ENCODE measurements around the gene GCSAML.

Gene GCSAML

DNA sequence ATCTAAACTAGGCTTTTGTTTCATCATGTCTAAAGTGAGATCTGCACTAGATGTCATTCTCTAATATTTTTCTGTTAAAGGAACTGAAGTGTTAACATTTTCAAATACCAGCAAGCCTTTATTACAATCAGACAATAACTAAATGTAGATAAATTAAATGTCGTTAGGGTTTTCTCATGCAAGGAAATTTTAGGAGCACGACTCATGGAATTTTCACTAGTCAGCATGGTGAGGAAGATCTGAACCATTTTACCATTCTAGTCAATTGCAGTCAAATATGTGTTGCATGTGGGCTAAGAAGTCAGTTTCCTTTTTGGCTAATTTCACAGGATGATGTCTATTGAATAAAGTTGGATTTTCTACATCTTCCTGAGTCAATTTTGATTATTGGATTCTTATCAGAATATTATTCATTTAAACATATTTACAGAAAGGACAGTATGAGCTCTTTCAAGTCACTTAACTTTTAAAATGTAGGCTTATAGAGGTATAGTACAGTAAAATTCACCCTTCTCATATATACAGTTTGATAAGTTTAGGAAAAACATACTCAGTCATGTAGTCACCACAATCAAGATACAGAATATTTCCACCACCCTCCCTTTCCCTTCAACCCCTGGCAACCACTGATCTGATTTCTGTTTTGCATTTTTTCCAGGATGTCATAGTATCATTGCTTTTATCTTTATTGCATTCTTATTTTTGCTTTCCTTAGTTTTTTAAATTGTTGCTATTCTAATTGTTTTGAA is 9.2 kb downstream of the GCSAML start:
- H3K27ac ChIP-seq: no peak overlapping the region
- ChIA-PET CTCF (interaction anchor here (0.5 kb wide), 1 partner anchor 23 kb away, joined by 3 read pairs; no protein-coding TSS in a partner anchor), POLR2A (ENCODE audit: low non-redundant PET) (no interaction called here)
- TF ChIP-seq, protein P1, sequence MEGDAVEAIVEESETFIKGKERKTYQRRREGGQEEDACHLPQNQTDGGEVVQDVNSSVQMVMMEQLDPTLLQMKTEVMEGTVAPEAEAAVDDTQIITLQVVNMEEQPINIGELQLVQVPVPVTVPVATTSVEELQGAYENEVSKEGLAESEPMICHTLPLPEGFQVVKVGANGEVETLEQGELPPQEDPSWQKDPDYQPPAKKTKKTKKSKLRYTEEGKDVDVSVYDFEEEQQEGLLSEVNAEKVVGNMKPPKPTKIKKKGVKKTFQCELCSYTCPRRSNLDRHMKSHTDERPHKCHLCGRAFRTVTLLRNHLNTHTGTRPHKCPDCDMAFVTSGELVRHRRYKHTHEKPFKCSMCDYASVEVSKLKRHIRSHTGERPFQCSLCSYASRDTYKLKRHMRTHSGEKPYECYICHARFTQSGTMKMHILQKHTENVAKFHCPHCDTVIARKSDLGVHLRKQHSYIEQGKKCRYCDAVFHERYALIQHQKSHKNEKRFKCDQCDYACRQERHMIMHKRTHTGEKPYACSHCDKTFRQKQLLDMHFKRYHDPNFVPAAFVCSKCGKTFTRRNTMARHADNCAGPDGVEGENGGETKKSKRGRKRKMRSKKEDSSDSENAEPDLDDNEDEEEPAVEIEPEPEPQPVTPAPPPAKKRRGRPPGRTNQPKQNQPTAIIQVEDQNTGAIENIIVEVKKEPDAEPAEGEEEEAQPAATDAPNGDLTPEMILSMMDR (conservative IDR thresholded peaks at IDR 0.05; ENCODE audit: low read depth): no peak
- DNase-seq (ENCODE audit: low spot score): no peak

DNA sequence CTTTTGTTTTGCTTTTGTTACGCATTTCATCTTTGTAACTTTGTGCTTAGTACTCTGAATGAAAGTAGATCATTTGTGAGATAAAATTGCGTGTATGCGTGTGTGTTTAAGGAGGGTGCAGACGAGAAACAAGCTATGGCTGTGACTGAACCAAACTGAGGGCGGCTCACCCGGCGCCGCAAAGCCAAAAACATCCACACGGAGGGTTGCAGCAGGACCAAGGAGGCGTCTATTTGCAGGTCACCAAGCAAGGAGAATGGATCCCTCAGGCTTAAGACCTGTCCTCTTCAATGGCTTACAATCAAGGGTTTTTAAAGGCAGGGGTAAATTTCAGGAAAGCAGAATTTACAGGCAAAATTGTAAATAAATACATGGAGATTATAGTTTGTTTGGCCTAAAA is 12.8 kb downstream of the GCSAML start:
- CTCF ChIA-PET: no interaction called here
- TF ChIP-seq, protein P1 (conservative IDR thresholded peaks at IDR 0.05; ENCODE audit: low read depth): no peak
- POLR2A ChIA-PET (ENCODE audit: low non-redundant PET): no interaction called here
- no peak overlapping the region for H3K27ac ChIP-seq
- no peak for DNase-seq (ENCODE audit: low spot score)

DNA sequence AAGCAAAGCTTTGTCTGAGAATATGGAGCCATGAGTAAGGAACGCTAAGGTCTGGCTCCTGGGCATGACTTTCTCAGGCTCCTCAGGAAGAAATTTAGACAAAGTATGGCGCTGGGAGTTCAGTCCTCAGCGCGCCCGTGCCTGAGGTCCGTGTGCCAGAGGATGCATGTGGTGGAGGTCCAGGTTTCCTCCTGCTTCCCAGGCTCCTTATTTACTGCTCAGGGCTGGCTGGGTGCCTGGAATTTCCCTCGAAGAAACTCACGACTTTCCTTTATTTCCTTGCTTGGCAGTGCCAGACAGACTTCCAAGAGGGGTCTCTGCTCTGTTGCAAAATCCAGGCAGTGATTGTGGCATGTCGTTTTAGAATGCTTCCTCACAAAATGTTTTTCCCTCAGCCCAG is 13.3 kb downstream of the GCSAML start:
- no peak overlapping the region for H3K27ac ChIP-seq
- no peak for DNase-seq (ENCODE audit: low spot score)
- TF ChIP-seq, protein P1 (conservative IDR thresholded peaks at IDR 0.05; ENCODE audit: low read depth): no peak
- ChIA-PET CTCF (no interaction called here), POLR2A (ENCODE audit: low non-redundant PET) (no interaction called here)

DNA sequence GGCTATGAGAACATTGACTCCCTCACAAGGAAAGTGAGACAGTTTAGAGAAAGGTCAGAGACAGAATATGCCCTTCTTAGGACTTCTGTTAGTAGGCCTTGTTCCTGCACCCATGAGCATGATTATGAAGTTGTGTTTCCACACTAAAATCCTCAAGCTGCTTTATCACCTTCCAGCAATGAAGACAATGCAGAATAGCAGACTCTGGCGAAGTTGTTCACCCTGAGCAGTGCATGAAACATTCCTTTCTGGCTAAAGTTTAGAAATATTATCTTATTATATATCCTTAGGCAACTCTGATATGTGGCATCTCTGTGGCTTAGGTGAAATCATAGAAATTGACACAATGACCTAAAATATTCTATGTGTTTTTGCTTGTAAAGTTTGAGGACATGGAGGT is 25.3 kb downstream of the GCSAML start:
- no peak overlapping the region for H3K27ac ChIP-seq
- ChIA-PET CTCF (no interaction called here), POLR2A (ENCODE audit: low non-redundant PET) (no interaction called here)
- no peak for DNase-seq (ENCODE audit: low spot score)
- TF ChIP-seq, protein P1 (conservative IDR thresholded peaks at IDR 0.05; ENCODE audit: low read depth): no peak

DNA sequence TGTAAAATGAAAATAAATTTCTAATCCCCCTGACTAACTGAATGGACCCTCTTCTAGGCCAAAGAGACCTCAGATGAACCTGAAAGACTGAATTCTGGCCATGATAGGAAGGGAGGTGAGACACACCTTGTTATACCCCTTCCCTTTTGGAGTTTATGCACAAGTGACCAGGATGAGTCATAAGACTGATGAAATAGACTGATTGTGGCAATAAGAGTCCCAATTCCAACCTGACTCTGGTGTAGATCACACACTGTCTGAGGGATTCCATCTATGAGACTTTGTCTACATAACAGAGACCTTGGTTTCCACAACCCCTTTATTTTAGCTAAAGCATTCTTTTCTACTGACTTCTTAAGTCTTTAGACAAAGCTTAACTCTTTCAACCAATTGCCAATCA is 25.7 kb downstream of the GCSAML start:
- POLR2A ChIA-PET (ENCODE audit: low non-redundant PET): no interaction called here
- no peak for DNase-seq (ENCODE audit: low spot score)

DNA sequence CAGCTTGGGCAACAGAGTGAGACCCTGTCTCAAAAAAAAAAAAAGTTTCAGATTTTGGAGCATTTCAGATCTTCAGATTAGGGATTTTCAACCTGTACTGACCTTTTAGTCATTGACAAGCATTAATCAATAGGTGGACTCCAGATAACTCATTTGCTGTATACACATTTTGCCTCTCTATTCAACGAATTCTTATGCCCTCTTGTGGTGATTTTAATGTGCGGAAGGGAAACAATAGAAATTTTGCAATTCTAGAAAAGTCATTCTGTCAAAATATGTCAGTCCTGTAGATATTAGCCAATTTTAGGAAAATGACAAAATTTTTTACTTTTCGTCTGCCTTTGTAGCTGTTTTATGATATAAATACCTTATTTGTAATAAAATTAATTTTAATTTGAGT is 27.6 kb downstream of the GCSAML start:
- ChIA-PET POLR2A (ENCODE audit: low non-redundant PET) (no interaction called here), CTCF (interaction anchor here (0.6 kb wide), 1 partner anchor 146 kb away, joined by 3 read pairs; no protein-coding TSS in a partner anchor)
- H3K27ac ChIP-seq: no peak overlapping the region
- peak; percentile 8 for DNase-seq (ENCODE audit: low spot score)
- TF ChIP-seq, protein P1 (conservative IDR thresholded peaks at IDR 0.05; ENCODE audit: low read depth): peak; percentile 26

More for the DNA sequence above, 25.7 kb downstream of the GCSAML start:
- TF ChIP-seq, protein P1 (conservative IDR thresholded peaks at IDR 0.05; ENCODE audit: low read depth): no peak
- no peak overlapping the region for H3K27ac ChIP-seq
- CTCF ChIA-PET: no interaction called here

All from RWPE1 (cell line).